Keratinocyte (primary cell): ENCODE data around the gene FAM219B. TPM values are rescaled to one million over a fixed set of nuclear protein-coding genes. Genes with fewer than 3 reads are reported as not detected.
"Not testable (repeated sequence)": the region's sequence is repeated elsewhere in the genome, so short reads cannot be mapped to it uniquely, and the experiment has no call there.

Experiments
- DNase-seq: peaks from one replicate; pipeline ENCODE4 v3.0.0-alpha.2; 2011; ENCODE audit warnings: low read depth, missing footprints, low spot score
- FAIRE-seq: peaks from 2 replicates; lab custom pipeline; 2011; peaks lifted over from hg19 to GRCh38; lab: Jason Lieb, UNC
- H2AFZ ChIP-seq: 2 replicates; pipeline ENCODE4 v1.6.0; 2012; ENCODE audit warnings: low read length, control low read depth, inconsistent platforms; ENCODE audit not compliant: control insufficient read depth
- H3K27ac ChIP-seq: 2 replicates; pipeline ENCODE4 v1.5.1; 2011; ENCODE audit warnings: low read length; ENCODE audit not compliant: control insufficient read depth, insufficient read depth
- H3K27me3 ChIP-seq: 3 replicates; pipeline ENCODE4 v1.6.0; 2011; ENCODE audit warnings: low read length; ENCODE audit not compliant: control insufficient read depth, insufficient read depth; ENCODE audit errors: extremely low read depth
- H3K36me3 ChIP-seq, 2 experiments: 2 replicates in 1 of 2; 3 replicates in 1 of 2; pipeline ENCODE4 v1.5.1; 2011; ENCODE audit warnings: low read length in 2 of 2, mild to moderate bottlenecking in 1 of 2; ENCODE audit not compliant: control insufficient read depth in 2 of 2, insufficient read depth in 2 of 2; ENCODE audit errors: extremely low read depth in 1 of 2
- H3K4me1 ChIP-seq: 3 replicates; pipeline ENCODE4 v1.5.1; 2011; ENCODE audit warnings: low read length; ENCODE audit not compliant: control insufficient read depth, insufficient read depth; ENCODE audit errors: extremely low read depth
- H3K4me2 ChIP-seq: 3 replicates; pipeline ENCODE4 v1.6.0; 2011; ENCODE audit warnings: low read depth, low read length; ENCODE audit not compliant: control insufficient read depth, insufficient read depth; ENCODE audit errors: extremely low read depth
- H3K4me3 ChIP-seq, 3 experiments: fragments of 200-600 bp in 1 of 3; sonication (generic) in 1 of 3; 2 replicates in 2 of 3; 3 replicates in 1 of 3; pipeline ENCODE4 v1.5.1; 2011 to 2016; ENCODE audit warnings: low read length in 3 of 3, mild to moderate bottlenecking in 3 of 3, control low read depth in 2 of 3, inconsistent platforms in 1 of 3, low read depth in 1 of 3, mixed read lengths in 1 of 3, mixed run types in 1 of 3, moderate library complexity in 1 of 3; ENCODE audit not compliant: control insufficient read depth in 2 of 3, insufficient read depth in 2 of 3; ENCODE audit errors: extremely low read depth in 1 of 3
- H3K79me2 ChIP-seq: 2 replicates; pipeline ENCODE4 v1.6.0; 2012; ENCODE audit warnings: low read length; ENCODE audit not compliant: control insufficient read depth, insufficient read depth
- H3K9ac ChIP-seq: 3 replicates; pipeline ENCODE4 v1.6.0; 2011; ENCODE audit warnings: low read length; ENCODE audit not compliant: control insufficient read depth, insufficient read depth; ENCODE audit errors: extremely low read depth
- H3K9me1 ChIP-seq: 3 replicates; pipeline ENCODE4 v1.6.0; 2011; ENCODE audit warnings: low read length; ENCODE audit not compliant: control insufficient read depth, insufficient read depth; ENCODE audit errors: extremely low read depth
- H3K9me3 ChIP-seq: 2 replicates; pipeline ENCODE4 v1.5.1; 2012; ENCODE audit warnings: low read depth, low read length; ENCODE audit not compliant: control insufficient read depth
- H4K20me1 ChIP-seq: 3 replicates; pipeline ENCODE4 v1.6.0; 2011; ENCODE audit warnings: low read length; ENCODE audit not compliant: control insufficient read depth, insufficient read depth; ENCODE audit errors: extremely low read depth
- CTCF ChIP-seq, 3 experiments: IDR thresholded peaks in 1 of 3; conservative IDR thresholded peaks in 1 of 3; optimal IDR thresholded peaks in 1 of 3; 2 replicates in 2 of 3; 3 replicates in 1 of 3; pipeline versions ENCODE3 to v1.5.1; 2011; ENCODE audit warnings: low read length in 3 of 3, mild to moderate bottlenecking in 3 of 3, moderate library complexity in 2 of 3, control low read depth in 1 of 3, inconsistent platforms in 1 of 3; ENCODE audit not compliant: insufficient read depth in 2 of 3; ENCODE audit errors: extremely low read depth in 1 of 3
- EZH2 ChIP-seq: IDR thresholded peaks from one replicate; pipeline ENCODE4 v1.6.1; 2012; ENCODE audit warnings: inconsistent platforms, mild to moderate bottlenecking, low read length, moderate library complexity
- dilution Hi-C: fragments of 300-500 bp; cut with MboI; formaldehyde crosslinking; loops from one replicate; pipeline ENCODE4 v1.7.0; 2020; ENCODE audit warnings: low sequenced_read_pairs; ENCODE audit not compliant: extremely low pct_ligation_motif_present
- polyA plus RNA-seq, 5 experiments: library from polyadenylated mRNA; depleted of rRNA in 3 of 5; stranded (reverse) in 3 of 5; stranded (forward) in 1 of 5; unstranded in 1 of 5; fragments of >200 nt; gene quantifications; 1 replicate in 1 of 5; 2 replicates in 3 of 5; 3 replicates in 1 of 5; pipeline versions ENCODE4 v1.2.1 to v1.2.3, GENCODE V29; 2011 to 2012; ENCODE audit warnings: missing spikeins in 2 of 5, low read depth in 1 of 5, low replicate concordance in 1 of 5

Gene FAM219B
- polyA plus RNA-seq, 1 donor (not counting 4 experiments of a cell fraction or from before 2014, with no cell fraction given): 45.4 TPM

DNA sequence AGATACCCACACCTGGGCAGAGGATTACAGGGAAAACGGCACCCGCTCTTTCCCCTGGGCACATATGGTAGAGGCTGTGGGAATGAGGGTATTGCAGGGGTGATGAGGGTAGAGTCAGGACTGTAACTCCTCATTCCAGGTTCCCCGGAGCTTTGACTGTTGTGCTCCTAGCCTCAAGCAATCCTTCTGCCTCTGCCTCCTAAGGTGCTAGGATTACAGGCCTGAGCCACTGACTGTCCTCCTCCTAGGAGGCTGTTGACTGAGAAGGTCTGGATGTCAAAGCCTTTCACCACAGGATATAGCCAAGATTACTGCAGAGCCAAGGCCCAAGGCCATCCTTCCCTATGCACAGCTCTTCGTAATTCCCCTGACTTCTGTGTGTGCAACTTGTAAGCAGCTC is 17.9 kb downstream of the FAM219B start:
- TF ChIP-seq EZH2: no peak
- no peak for TF ChIP-seq CTCF (optimal IDR thresholded peaks at IDR 0.05 in 1 of 3, IDR thresholded peaks at IDR 0.05 in 1 of 3, conservative IDR thresholded peaks at IDR 0.05 in 1 of 3; ENCODE audit: extremely low read depth in 1 of 3, insufficient read depth in 2 of 3, low read length in 3 of 3)
- no peak for FAIRE-seq

GRCh38 chr15:74887537-74888193 is 19.0 kb downstream of the FAM219B start:
- H3K27ac ChIP-seq, H3K27me3 ChIP-seq, H3K9me3 ChIP-seq, H3K9ac ChIP-seq, H3K9me1 ChIP-seq, H3K79me2 ChIP-seq, H3K36me3 ChIP-seq, H3K4me3 ChIP-seq, FAIRE-seq, H4K20me1 ChIP-seq, H3K4me2 ChIP-seq, H2AFZ ChIP-seq, DNase-seq, dilution Hi-C loops: not testable (repeated sequence)
- H3K4me1 ChIP-seq: peaks cover 36% of the 10 kb centered on the region

More for the DNA sequence above, 17.9 kb downstream of the FAM219B start:
- Histone ChIP-seq H3K79me2 (peaks cover 6% of the 10 kb centered on the region), H3K27ac (no peak overlapping the region), H3K4me2 (no peak overlapping the region), H4K20me1 (no peaks in the 10 kb centered on the region), H3K4me1 (peaks cover 41% of the 10 kb centered on the region), H3K9ac (no peak overlapping the region), H3K27me3 (no peaks in the 10 kb centered on the region), H3K4me3 (no peak overlapping the region), H2AFZ (no peak overlapping the region), H3K9me3 (no peaks in the 10 kb centered on the region), H3K9me1 (no peaks in the 10 kb centered on the region), H3K36me3 (peaks cover 2 to 6% of the 10 kb centered on the region in 2 experiments)
- no peak for DNase-seq
- dilution Hi-C loops: no loop called here

- no peaks in the 10 kb centered on the region for H3K36me3 ChIP-seq
- H3K27me3 ChIP-seq: no peaks in the 10 kb centered on the region
- FAIRE-seq (no peak), DNase-seq (no peak)
- no peak overlapping the region for H3K27ac ChIP-seq
- H3K4me1 ChIP-seq: peaks cover 30% of the 10 kb centered on the region
- no peak overlapping the region for H2AFZ ChIP-seq
- peaks cover 5% of the 10 kb centered on the region for H3K79me2 ChIP-seq
- dilution Hi-C loops: no loop called here
- H4K20me1 ChIP-seq: no peaks in the 10 kb centered on the region
- H3K9me3 ChIP-seq: no peaks in the 10 kb centered on the region
- no peak overlapping the region for H3K9ac ChIP-seq
- H3K9me1 ChIP-seq: no peaks in the 10 kb centered on the region
- no peak overlapping the region for H3K4me3 ChIP-seq
- TF ChIP-seq CTCF (optimal IDR thresholded peaks at IDR 0.05 in 1 of 3, IDR thresholded peaks at IDR 0.05 in 1 of 3, conservative IDR thresholded peaks at IDR 0.05 in 1 of 3; ENCODE audit: extremely low read depth in 1 of 3, insufficient read depth in 2 of 3, low read length in 3 of 3) (no peak), EZH2 (no peak)
- no peak overlapping the region for H3K4me2 ChIP-seq
These were observed 21.2 kb downstream of the FAM219B start for GRCh38 chr15:74885461-74885860.
